Heart left ventricle (tissue), 13 donors: Measurements from ENCODE around the gene CRELD2.

Experiments used
- CTCF ChIP-seq, 12 donors: fragments of 200-600 bp; sonication (generic) in 4 of 12; IDR thresholded peaks; one replicate each; pipeline versions ENCODE4 v1.5.0 to v1.8.0; 2018 to 2022; ENCODE audit warnings: antibody characterized with exemption in 12 of 12, mild to moderate bottlenecking in 5 of 12
- POLR2A ChIP-seq, 2 donors: fragments of 450-650 bp; IDR thresholded peaks; one replicate each; pipeline ENCODE4 v1.6.1; 2017; ENCODE audit warnings: antibody characterized with exemption in 2 of 2, mild to moderate bottlenecking in 2 of 2, moderate library complexity in 2 of 2
- donor health status: ischemic (EF 13 %, LVEDD 7.1; RV severe dilation, severe dysfunction).
- donor health status: DM: no; HTN: yes; CAD: no.
- donor health status: DM: no; HTN: no; CAD: no.
- donor health status: ischemic (EF 25% LVEDD 6.9; RV normal size, moderate dysfunction).
- donor health status: ischemic (EF 25% LVEDD 5.7; RV mildly dilated, moderate dysfunction).
- donor health status: ischemic (EF 35%, LVEDD 5.7; RV mildly dilated, moderate dysfunction).
- donor health status: nonischemic (EF 11% LVEDD 7.7; RV severe dilation, severe dysfunction).
- donor health status: DM: yes; HTN: yes; CAD: no.
- donor health status: PGD.
- donor health status: ischemic (EF 29% LVEDD 5.4; RV normal size, mild dysfunction).
- donor health status: nonischemic (EF 23%, LVEDD 6.1; RV moderate dilation, normal function).

GRCh38 chr22:49924113-49924833, 5.8 kb downstream of the CRELD2 start:
- TF ChIP-seq POLR2A (IDR thresholded peaks at IDR 0.05): no peak
- no peak for TF ChIP-seq CTCF (IDR thresholded peaks at IDR 0.05)
